Stimulated activated CD4-positive, alpha-beta T cell treated with anti-CD3 and anti-CD28 coated beads, Interleukin-1b, Interleukin-23, amount 100 ng/mL, for 24 hours (primary cell): Measurements from ENCODE around the gene SEC11A.
"Not testable (repeated sequence)": the region's sequence is repeated elsewhere in the genome, so short reads cannot be mapped to it uniquely, and the experiment has no call there.

Experiments
- DNase-seq, 4 experiments: peaks; one replicate each; pipeline ENCODE4 v3.0.0-alpha.2; 2020; ENCODE audit warnings: low read depth in 4 of 4, low spot score in 1 of 4

The SEC11A gene

GRCh38 chr15:84645496-84645895 is 70.4 kb downstream of the SEC11A start:
- DNase-seq: no peak

- DNase-seq: no peak
Observed at GRCh38 chr15:84643838-84644237, 72.1 kb downstream of the SEC11A start.

- not testable (repeated sequence) for DNase-seq
Observed at GRCh38 chr15:84642640-84643039, 73.3 kb downstream of the SEC11A start.

GRCh38 chr15:84641871-84642270 is 74.1 kb downstream of the SEC11A start:
- not testable (repeated sequence) for DNase-seq

GRCh38 chr15:84638103-84638502 is 77.8 kb downstream of the SEC11A start:
- DNase-seq: no peak

- DNase-seq: no peak
Observed at GRCh38 chr15:84634228-84634837, 81.6 kb downstream of the SEC11A start.

- peak; percentile 32 to 52 (median 40) for DNase-seq
Observed at GRCh38 chr15:84633311-84634227, 82.4 kb downstream of the SEC11A start.

- DNase-seq: no peak
Observed at GRCh38 chr15:84631706-84632272, 84.2 kb downstream of the SEC11A start.

GRCh38 chr15:84629033-84629432 is 86.9 kb downstream of the SEC11A start:
- no peak for DNase-seq

GRCh38 chr15:84625123-84625522 is 90.8 kb downstream of the SEC11A start:
- no peak for DNase-seq

GRCh38 chr15:84624359-84624758 is 91.6 kb downstream of the SEC11A start:
- no peak for DNase-seq

GRCh38 chr15:84621358-84621979 is 94.5 kb downstream of the SEC11A start:
- DNase-seq: no peak

- no peak for DNase-seq
Observed at GRCh38 chr15:84620626-84621025, 95.3 kb downstream of the SEC11A start.
